Transverse colon (tissue), 4 donors: ENCODE results near the gene GRB7. TPM values are rescaled to one million over a fixed set of nuclear protein-coding genes. Genes with fewer than 3 reads are reported as not detected.

ENCODE experiments used
- DNase-seq: peaks from one replicate; pipeline ENCODE4 v3.0.0-alpha.2; 2019
- H3K27ac ChIP-seq, 4 donors: fragments of 200-600 bp; sonication (generic); 2 replicates each; pipeline ENCODE4 v1.5.1; 2016 to 2018; ENCODE audit warnings: inconsistent platforms in 4 of 4
- H3K27me3 ChIP-seq: fragments of 200-600 bp; sonication (generic); 2 replicates; pipeline ENCODE4 v1.5.1; 2017; ENCODE audit warnings: inconsistent platforms
- H3K36me3 ChIP-seq, 4 donors: fragments of 200-600 bp; sonication (generic); 2 replicates each; pipeline ENCODE4 v1.5.1; 2017 to 2019; ENCODE audit warnings: inconsistent platforms in 4 of 4
- H3K4me1 ChIP-seq, 4 donors: fragments of 200-600 bp; sonication (generic); 2 replicates each; pipeline ENCODE4 v1.5.1; 2017 to 2020; ENCODE audit warnings: inconsistent platforms in 4 of 4
- H3K4me3 ChIP-seq, 4 donors: fragments of 200-600 bp; sonication (generic); 1 replicate in 1 of 4; 2 replicates in 3 of 4; pipeline versions ENCODE4 v1.5.1 to v1.6.1; 2017 to 2019; ENCODE audit warnings: inconsistent platforms in 4 of 4
- H3K9me3 ChIP-seq, 2 donors: fragments of 200-600 bp; sonication (generic); 2 replicates each; pipeline ENCODE4 v1.5.1; 2017 to 2019; ENCODE audit warnings: inconsistent platforms in 2 of 2
- EP300 ChIP-seq: sonication (generic); formaldehyde crosslinking; IDR thresholded peaks from one replicate; pipeline ENCODE4 v1.6.1; 2017; ENCODE audit warnings: antibody characterized with exemption, low read depth
- POLR2A ChIP-seq: fragments of 450-650 bp; IDR thresholded peaks from one replicate; pipeline ENCODE4 v1.6.1; 2016; ENCODE audit warnings: antibody characterized with exemption, mild to moderate bottlenecking, moderate library complexity
- POLR2AphosphoS5 ChIP-seq, 3 donors: sonication (generic); formaldehyde crosslinking; IDR thresholded peaks; one replicate each; pipeline ENCODE4 v1.6.1; 2016; ENCODE audit warnings: antibody characterized with exemption in 3 of 3
- WGBS, 2 donors: methylation state at CpG; one replicate each; pipeline ENCODE4 v1.1.5; 2018; ENCODE audit warnings: low coverage in 1 of 2; 5-methylcytosine and 5-hydroxymethylcytosine counted together
- in situ Hi-C, 4 donors: fragments of 200-750 bp; cut with MboI; loops; one replicate each; pipeline versions ENCODE4 v1.15.0 to v1.15.1; 2017; ENCODE audit warnings: low sequenced_read_pairs in 3 of 4, low pct_ligation_motif_present in 1 of 4, low pct_unique_long_range_greater_than_20kb in 1 of 4
- intact Hi-C: fragments of 100-400 bp; cut with DNase I; formaldehyde crosslinking; loops from one replicate; pipeline ENCODE4 v1.15.1; 2023; ENCODE audit warnings: low total_unique reads
- total RNA-seq, 4 donors: library from RNA; depleted of rRNA; stranded (reverse); fragments of >200 nt; gene quantifications; one replicate each; pipeline ENCODE4 v1.1.0, GENCODE V29; 2016
- TF ChIP-seq, protein P1 (sequence below), 5 experiments: fragments of 200-600 bp in 3 of 5; fragments of 450-650 bp in 2 of 5; sonication (generic) in 3 of 5; IDR thresholded peaks; 1 replicate in 2 of 5; 2 replicates in 3 of 5; pipeline ENCODE4 v1.5.1; 2016 to 2017; ENCODE audit warnings: antibody characterized with exemption in 5 of 5, inconsistent platforms in 3 of 5, mild to moderate bottlenecking in 2 of 5, moderate library complexity in 1 of 5

GRB7 gene
- total RNA-seq, 4 donors from 2014 or later = 25.9 to 44.5 (median 32.3) TPM

DNA sequence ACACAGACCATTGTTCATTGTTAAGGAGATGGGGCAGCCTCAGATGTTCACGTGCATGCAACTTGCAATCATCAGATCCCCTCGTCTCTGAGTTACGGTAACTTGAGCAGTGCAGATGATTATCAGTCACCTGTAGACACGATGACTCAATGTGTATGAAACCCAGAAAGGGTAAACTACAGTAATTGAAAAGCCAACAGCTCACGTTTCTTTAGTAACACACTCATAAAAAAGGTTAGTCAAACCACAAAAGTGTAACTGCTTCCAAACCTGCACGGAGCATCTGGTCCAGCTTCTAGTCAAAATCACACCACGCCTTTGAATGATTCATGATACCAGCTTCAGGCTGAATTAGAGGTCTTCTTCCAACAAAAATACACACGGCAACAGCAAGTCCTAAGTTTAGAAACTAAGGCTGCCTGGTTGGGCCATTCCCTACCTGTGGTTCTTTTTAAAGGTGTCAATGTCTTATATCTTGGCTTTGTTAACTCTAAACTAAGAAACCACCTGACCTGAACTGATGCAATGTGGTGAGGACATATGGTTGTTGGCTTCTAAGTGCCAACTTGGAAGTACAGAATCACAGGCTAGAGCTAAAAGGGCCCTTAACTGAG, 32.3 kb downstream of the GRB7 start:
- Histone ChIP-seq H3K4me1 (no peaks in the 10 kb centered on the region), H3K27me3 (no peaks in the 10 kb centered on the region), H3K27ac (peak overlapping the region in 3 of 4 donors; percentile 10 to 61 (median 36)), H3K4me3 (no peak overlapping the region), H3K36me3 (no peaks in the 10 kb centered on the region), H3K9me3 (no peaks in the 10 kb centered on the region)
- TF ChIP-seq, protein P1, sequence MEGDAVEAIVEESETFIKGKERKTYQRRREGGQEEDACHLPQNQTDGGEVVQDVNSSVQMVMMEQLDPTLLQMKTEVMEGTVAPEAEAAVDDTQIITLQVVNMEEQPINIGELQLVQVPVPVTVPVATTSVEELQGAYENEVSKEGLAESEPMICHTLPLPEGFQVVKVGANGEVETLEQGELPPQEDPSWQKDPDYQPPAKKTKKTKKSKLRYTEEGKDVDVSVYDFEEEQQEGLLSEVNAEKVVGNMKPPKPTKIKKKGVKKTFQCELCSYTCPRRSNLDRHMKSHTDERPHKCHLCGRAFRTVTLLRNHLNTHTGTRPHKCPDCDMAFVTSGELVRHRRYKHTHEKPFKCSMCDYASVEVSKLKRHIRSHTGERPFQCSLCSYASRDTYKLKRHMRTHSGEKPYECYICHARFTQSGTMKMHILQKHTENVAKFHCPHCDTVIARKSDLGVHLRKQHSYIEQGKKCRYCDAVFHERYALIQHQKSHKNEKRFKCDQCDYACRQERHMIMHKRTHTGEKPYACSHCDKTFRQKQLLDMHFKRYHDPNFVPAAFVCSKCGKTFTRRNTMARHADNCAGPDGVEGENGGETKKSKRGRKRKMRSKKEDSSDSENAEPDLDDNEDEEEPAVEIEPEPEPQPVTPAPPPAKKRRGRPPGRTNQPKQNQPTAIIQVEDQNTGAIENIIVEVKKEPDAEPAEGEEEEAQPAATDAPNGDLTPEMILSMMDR (IDR thresholded peaks at IDR 0.05) = no peak
- TF ChIP-seq POLR2A = no peak
- TF ChIP-seq EP300 = no peak
- TF ChIP-seq POLR2AphosphoS5 (IDR thresholded peaks at IDR 0.05) = no peak
- 38 to 44% methylated on average over 6 to 8 of the region's 8 CpGs for WGBS, 2 donors
- intact Hi-C loops (no loop called here), in situ Hi-C loops (no loop called here)
- no peak for DNase-seq

DNA sequence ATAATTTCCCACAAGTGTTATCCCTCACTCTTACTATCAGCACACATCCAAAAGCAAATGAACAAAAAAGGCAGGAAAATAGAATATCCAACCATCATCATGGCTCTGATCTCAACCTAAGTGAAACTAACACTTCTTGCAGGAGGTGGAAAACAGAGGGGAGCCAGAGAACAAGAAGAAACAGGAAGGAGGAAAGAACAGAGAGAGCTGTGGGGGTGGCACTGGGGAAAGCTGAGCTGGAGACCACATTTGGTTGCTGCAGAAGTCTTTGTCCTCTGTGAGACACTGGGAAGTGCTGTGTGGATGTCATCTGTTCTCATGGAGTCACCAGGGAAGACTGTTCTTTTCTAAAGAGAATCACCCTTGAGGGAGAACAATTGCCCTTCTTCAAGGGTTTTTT, 34.7 kb downstream of the GRB7 start:
- no peak for DNase-seq
- TF ChIP-seq, protein P1 (IDR thresholded peaks at IDR 0.05) = no peak
- no peak for TF ChIP-seq EP300
- in situ Hi-C loops = no loop called here
- H3K9me3 ChIP-seq = no peaks in the 10 kb centered on the region
- H3K4me1 ChIP-seq = no peaks in the 10 kb centered on the region
- intact Hi-C loops = no loop called here
- no peak overlapping the region for H3K4me3 ChIP-seq
- H3K27ac ChIP-seq = peak overlapping the region; percentile 50 to 75 (median 58)
- H3K36me3 ChIP-seq = no peaks in the 10 kb centered on the region
- peaks cover 4% of the 10 kb centered on the region for H3K27me3 ChIP-seq

- H3K4me1 ChIP-seq = no peaks in the 10 kb centered on the region
- 70 to 76% methylated on average over 5 to 7 of the region's 7 CpGs for WGBS, 2 donors
- no peak for DNase-seq
- H3K4me3 ChIP-seq = no peak overlapping the region
- no peaks in the 10 kb centered on the region for H3K36me3 ChIP-seq
- TF ChIP-seq POLR2A (no peak), EP300 (no peak), POLR2AphosphoS5 (IDR thresholded peaks at IDR 0.05) (no peak)
- TF ChIP-seq, protein P1 (IDR thresholded peaks at IDR 0.05) = no peak
- in situ Hi-C loops (no loop called here), intact Hi-C loops (no loop called here)
- H3K27me3 ChIP-seq = peaks cover 4% of the 10 kb centered on the region
- H3K27ac ChIP-seq = peak overlapping the region; percentile 50 to 75 (median 58)
- no peaks in the 10 kb centered on the region for H3K9me3 ChIP-seq
Observed at GRCh38 chr17:39772987-39773934, 35.5 kb downstream of the GRB7 start.

DNA sequence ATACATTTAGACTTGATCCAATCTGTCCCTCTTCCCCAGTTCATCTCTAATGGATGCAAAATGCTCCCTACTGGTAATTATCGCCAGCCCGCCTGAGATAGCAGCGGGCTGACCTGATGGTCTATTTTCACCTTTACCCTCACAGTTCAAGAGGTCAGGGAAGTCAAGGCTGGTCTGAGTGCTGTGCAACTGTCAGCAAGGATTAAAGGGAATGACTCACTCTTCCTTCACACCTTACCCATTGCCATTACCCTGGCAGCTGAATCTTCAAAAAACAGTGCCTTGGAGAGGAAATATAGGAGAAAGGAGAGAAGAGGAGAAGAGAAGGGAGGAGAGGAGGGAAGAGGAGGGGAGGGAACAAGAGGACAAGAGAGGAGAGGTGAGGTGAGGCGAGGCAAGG, 36.3 kb downstream of the GRB7 start:
- Histone ChIP-seq H3K4me3 (no peak overlapping the region), H3K27ac (peak overlapping the region; percentile 9 to 75 (median 58)), H3K9me3 (no peaks in the 10 kb centered on the region), H3K36me3 (no peaks in the 10 kb centered on the region), H3K4me1 (no peaks in the 10 kb centered on the region), H3K27me3 (peaks cover 4% of the 10 kb centered on the region)
- TF ChIP-seq, protein P1 (IDR thresholded peaks at IDR 0.05) = no peak
- TF ChIP-seq POLR2AphosphoS5 (IDR thresholded peaks at IDR 0.05) = no peak
- TF ChIP-seq EP300 = no peak
- no peak for TF ChIP-seq POLR2A
- WGBS, 2 donors = 78 to 80% methylated on average over 4 of the region's 4 CpGs
- in situ Hi-C loops = no loop called here
- no peak for DNase-seq
- intact Hi-C loops = no loop called here
